GM21515 (cell line): Measurements from ENCODE around the gene BYSL.

Experiments
- ATAC-seq: cut with Tn5 transposase; IDR thresholded peaks from one replicate; pipeline ENCODE4 v1.9.1; 2021; ENCODE audit not compliant: unreplicated experiment

BYSL gene, protein sequence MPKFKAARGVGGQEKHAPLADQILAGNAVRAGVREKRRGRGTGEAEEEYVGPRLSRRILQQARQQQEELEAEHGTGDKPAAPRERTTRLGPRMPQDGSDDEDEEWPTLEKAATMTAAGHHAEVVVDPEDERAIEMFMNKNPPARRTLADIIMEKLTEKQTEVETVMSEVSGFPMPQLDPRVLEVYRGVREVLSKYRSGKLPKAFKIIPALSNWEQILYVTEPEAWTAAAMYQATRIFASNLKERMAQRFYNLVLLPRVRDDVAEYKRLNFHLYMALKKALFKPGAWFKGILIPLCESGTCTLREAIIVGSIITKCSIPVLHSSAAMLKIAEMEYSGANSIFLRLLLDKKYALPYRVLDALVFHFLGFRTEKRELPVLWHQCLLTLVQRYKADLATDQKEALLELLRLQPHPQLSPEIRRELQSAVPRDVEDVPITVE

DNA sequence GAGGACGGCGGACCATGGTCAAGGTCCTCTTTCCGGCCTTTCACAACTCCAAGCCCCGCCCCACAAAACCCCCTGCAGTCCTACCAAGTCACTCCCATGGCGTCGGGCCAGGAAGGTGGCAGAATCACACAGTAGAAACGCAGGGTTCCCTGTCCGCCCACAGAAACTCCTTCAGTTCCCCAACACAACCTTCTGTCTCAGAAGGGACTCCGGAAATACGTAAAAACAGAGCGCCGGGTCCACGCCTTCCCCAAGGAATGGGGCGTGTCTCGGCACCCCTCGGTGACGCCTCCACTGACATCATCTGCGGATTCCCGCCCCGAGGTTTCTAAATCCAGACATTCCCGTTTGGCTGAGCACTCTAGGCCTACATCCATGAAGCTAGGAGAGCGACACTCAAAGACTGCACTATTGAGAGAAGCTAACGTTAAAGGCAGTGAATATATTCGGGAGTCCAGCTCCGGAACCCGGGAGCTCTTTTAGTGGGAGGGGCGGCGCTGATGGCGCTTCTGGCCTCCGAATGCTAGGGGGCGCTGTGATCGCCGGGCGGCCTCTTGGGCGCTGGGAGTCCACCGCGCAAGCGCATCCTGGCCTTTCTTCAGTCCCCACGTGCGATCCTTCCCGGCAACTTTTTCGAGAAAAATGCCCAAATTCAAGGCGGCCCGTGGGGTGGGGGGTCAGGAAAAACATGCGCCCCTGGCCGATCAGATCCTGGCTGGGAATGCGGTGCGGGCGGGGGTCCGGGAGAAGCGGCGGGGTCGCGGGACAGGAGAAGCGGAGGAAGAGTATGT, at the start of gene BYSL, which contains the start of gene MED20:
BYSL (plus strand) TSS at position 579 of the 791 bp plus-strand sequence; CDS start at position 643, 64 bp downstream.
MED20 (minus strand) TSS at position 219 of the 791 bp plus-strand sequence; CDS start at position 98, 121 bp downstream.
- peak; percentile 90 for ATAC-seq

DNA sequence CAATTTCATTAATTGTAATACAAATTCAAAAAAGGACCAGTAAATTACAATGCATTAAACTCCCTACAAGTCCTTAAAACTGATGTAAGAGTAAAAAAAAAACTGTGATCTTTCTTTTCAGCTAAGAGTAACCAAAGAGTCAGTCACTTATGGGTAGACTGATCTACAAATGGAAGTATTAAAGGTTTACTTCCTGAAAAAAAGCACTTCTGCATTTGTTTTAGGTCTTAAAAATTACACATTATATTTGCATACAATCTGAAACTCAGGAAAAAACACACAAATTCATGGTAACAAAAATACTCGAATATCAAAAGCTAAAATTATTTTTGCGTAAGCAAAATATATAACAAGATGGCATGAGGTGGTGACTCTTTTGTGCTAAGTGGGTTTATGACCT, 49.6 kb upstream of the BYSL start:
- no peak for ATAC-seq

DNA sequence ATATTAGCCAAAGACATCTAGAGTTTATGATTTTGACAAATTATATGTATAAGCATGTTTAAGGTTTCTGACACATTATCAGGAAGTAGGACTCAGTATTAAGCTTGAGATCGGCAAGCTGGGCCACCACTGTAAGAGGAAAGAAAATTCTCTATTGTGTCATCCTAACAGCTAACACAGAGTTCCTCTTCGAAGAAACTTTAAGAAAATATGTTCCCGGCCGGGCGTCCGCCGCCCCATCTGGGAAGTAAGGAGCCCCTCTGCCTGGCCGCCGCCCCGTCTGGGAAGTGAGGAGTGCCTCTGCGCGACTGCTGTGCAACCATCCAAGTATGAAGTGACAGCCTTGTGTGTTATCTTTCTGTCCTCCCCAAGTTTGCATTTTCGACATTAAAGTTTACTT, 49.2 kb upstream of the BYSL start:
- ATAC-seq = no peak

DNA sequence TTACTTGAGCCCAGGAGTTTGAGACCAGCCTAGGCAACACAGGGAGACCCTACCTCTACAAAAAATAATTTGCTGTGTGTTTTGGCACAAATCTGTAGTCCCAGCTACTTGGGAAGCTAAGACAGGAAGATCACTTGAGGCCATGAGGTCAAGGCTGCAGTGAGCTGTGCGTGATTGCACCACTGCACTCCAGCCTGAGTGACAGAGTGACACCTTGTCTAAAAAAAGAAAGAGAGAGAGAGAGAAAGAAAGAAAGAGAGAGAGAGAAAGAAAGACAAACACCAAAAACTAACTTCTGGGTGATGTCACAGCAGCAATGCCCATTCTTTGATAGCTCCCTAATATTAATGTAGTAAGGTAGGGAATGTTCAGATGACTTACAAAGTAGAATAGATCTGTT, 46.6 kb upstream of the BYSL start:
- no peak for ATAC-seq

DNA sequence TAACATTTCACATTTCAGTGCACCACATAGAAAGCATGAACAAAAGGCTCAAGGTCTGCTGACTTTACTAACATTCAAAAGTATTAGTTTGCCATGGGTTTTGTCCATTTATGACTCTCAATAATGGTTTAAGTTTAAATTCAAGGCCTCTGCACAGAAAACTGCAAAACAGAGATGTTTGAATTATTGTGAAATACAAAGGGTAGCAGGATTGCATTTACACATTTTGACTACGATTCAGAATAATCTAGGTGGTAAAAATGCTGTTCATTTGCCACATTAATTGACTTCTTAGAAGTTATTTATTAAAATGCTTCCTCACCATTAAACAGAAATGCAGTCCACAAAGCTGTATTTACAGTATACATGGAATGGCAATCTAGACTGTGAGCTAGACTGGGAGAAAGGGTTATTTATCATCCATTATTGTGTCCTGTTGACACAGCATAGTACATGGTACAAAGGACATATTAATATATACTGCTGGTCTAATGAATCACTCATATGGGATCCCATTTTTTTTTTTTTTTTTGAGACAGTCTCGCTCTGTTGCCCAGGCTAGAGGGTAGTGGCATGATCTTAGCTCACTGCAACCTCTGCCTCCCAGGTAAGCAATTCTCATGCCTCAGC, 44.1 kb upstream of the BYSL start:
- no peak for ATAC-seq

DNA sequence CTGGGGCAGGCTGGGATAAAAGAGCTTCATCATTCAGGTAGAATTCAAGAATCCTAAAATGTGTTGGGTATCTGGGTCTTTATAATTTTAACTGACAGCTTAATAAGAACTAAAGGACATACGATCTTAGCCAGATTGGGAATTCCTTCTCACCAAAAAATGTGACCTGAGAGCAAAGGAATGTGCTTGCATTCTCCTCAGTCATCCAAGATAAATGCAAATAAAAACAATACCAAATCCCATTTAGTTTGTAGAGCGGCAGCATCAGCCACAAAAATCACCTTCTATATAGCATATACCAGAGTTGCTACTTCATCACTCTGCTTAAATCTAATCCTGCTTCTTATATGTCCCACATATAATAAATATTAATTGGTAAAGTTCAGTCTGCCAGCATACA, 43.1 kb upstream of the BYSL start:
- no peak for ATAC-seq

DNA sequence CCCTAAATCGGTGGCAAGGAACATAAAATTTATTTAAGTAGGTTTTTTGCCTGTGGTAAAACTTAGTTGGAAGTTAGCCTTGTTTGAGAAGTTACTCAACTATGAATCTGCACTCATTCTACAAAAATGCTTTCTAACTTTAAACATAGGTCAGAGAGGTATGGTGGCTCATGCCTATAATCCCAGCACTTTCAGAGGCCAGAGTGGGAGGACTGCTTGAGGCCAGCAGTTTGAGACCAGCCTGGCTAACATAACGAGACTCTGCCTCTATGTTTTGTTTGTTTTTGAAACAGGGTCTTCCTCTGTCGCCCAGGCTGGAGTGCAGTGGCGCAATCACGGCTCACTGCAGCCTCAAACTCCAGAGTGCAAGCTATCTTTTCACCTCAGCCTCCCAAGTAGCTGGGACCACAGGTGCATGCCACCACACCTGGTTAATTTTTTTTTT, 42.3 kb upstream of the BYSL start:
- no peak for ATAC-seq

DNA sequence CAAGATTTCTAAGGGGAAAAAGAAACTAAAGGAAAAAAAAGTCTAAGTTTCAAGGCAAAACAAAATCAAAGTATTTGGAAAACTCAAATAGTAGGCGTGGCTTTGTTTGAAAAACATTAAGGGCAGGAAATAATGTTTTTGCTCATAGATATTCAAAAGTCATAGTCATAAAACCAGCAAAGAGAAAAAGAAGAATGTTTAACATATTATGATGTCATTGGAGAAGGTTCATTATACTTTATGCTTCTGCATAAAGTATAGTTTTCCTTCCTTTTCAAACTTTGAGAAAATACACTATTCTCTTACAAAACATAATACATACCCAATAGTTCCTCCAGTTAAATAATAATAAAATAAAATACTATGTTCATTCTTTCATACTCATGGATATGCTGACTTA, 39.8 kb upstream of the BYSL start:
- ATAC-seq = no peak

DNA sequence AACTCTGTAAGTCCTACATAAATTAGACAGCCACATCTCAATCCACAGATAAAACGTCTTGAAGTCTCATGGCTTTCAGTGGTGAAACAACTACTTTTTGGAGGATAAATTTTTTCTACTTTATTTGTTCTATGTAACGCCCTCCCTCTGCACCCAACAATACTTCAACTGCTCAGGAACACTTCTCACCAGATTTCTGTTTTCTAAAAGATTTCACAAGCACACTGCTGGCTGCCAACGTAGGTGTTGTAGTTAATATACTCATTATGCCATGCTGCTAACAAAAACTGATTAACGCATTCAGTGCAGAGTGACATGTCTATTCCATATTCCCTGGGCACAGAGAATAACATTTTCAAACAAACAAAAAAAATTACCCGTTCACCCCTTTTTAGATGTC, 36.3 kb upstream of the BYSL start:
- ATAC-seq = no peak

DNA sequence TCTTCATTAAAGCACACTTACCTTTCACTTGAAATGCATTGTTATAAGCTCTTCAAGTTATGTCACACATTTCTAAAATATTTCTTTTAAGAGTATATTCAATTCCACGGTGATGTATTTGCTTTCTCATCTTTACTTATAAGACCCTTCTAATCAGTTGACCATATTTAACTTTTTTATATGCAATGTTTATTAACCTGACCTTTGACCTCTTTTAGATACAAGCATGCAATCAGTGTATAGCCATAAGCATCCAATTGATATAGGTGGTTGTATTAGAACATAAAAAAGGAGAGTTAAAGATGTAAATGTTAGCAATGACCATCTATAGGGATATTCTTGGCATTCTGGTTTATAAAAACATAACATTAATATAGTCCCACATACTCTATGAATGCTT, 35.4 kb upstream of the BYSL start:
- no peak for ATAC-seq

DNA sequence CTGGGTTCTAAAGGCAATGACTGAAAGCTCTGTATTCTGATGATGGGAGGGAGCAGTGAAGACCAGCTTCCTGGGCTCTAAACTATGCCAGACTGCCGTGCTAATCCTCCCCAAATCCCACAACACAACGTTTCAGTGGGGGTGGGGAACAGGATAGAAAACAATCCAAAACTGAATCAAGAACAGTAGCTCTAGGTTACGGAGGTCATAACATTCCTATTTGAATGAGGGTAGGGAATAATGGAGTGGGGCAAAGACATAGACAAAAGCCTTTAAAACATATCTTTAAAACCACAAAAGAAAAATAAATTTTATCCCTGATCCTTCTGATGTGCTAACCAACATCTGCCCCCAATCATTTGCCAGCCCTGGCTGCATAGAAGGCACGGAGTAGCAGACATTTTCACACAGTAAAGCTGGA, 34.0 kb upstream of the BYSL start:
- no peak for ATAC-seq

DNA sequence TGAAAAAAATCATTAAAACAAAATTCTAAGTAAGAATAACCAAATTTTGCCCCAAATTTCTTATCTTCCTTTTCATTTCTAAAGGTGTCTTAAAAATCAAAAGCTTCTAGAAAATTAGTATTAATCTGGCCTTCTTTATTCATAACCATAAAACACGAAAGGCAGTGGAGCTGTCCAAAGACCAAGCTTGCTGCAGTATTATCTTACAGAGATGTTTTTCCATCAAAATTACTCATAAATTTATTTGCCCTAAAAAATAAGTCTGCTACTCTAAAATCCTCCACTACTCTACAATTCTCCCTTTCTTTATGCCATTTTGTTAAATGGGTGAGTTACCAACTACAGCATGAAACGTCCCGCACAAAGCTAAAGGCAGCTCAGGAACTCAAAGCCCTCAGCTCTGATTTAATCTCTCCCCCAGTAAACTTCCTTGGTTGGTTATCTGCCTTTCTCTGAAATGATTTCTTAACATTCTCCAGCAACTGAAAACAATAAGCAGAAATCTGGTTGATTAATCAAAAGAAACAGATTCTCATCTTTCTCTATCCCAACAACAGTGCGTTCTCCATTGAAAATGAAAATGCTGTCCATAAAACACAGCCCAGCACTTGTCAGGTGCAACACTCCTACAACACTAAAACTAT, 28.3 kb upstream of the BYSL start:
- ATAC-seq = no peak

DNA sequence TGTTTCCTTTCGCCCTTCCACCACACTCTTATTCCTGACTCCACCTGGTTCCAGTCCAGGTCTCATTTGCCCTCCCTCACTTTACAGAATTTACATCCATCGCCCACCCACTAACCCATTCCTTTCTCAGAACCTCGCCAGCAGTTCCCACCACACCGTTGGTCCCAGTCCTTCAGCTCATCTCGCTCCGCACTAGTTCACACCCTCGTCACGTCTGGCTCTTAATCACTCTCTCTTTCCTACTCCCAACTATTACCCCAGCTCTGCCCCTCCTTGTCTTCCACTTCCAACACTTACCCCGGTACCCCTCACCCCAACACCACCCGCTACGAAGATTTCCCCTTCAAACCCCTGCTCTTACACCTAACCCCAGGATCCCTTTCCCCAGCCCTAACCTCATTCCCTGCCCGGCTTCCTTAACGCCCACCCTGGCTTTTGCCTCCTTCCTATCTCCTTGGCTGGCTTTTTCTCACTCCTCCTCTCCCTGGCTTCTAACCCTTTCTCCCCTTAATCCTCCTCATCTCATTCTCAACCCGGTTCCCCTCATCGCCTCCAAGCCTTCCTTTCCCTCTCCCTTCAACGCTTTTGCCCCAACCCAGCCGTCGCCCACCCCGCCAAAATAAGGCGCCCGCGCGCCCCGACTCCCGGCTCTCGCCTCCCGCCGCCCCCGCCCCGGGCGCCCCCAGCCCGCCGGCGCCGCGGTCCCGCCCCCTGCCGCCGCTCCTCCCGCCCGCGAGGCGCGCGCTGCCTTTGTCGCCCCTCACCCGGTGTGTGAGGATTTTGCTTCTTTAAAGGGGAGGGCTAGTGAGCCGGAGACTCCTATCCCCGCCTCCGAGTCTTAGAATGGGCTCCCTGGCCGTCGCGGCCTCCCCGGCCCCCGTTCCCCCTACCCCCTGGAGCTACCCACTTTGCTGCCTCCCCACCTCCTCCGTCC, 26.7 kb upstream of the BYSL start:
- peak; percentile 24 for ATAC-seq

DNA sequence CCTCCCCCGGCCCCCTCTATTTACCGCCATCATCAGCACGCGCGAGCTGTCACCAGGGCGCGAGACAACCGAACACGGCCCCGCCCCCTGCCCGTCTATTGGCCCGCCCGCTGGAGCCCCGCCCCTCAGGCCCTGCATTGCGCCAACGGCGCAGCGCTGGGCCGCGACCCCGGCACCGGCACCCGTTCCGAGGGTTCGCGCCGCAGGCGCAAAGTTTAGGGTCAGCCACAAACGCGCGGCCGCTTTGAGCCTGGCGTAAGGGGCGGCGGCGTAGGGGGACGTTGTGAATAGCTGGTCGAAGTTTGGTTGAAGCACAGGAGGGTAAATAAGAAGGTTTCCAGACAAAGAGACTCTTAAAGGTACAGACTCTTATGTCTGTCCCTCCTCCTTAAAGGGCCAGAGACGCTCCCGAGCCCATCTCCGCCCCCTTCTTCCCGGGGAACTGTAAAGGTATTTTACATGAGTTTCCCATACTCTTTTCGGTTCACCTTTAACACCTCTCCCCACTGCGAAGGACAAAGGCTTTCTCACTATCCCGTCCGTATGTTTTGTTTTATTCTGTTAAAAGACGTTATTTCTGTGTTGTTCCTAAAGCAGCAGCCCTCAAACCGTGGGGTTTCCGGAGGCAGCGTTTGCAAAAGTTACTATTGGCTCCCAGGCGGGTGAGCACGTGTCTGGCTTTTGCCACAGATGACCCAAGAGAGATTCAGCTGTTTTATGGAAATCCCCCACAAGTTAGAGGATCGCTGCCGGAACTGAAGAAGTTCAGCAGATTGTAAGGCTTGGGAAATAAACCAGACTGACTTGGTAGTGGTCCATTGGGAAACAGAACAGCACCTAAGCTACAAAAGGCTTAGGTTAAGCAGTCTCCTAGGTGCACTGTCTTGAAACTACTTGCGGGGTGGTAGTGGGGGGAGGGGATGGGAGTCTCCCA, 25.7 kb upstream of the BYSL start, which contains the start of gene USP49:
USP49 (minus strand) TSS at position 76 of the 934 bp plus-strand sequence. CDS start 88,392 bp downstream, outside the sequence.
- peak; percentile 75 for ATAC-seq

DNA sequence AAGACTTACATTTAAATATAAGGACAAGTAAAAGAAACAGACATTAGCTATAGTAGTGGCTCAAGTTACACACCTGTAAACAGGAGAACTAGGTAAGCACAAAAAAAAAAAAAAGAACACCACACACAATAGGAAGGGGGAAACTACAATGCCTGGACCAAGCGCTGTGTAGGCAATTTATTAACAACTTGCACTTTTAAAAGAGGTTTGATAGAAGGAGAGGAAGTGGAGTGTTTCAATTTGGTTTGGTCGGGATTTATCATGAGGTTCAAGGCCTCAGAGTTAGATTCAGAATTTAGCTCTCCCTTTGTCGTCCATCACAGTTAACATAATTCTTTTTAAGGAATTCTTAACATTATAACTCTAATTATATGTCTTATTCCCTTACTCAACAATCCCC, 25.0 kb upstream of the BYSL start:
- ATAC-seq = no peak

DNA sequence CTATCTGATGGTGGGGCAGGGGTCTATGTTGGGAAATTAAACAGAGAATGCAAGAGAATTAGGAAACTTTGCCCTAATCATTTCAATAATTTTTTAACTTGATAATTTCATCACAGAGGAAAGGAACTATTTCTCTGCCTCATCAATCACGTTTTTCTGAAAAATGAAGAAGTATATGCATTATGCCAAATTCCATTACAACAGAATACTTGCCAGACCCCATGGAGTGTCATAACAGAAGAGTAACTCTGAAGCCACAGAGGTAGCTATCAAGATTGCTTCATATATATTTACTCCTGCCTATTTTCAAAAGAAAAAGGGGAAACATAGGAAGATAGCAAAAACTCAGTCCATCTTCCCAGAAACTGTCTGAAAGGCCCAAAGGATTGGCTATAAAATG, 20.4 kb upstream of the BYSL start:
- no peak for ATAC-seq

DNA sequence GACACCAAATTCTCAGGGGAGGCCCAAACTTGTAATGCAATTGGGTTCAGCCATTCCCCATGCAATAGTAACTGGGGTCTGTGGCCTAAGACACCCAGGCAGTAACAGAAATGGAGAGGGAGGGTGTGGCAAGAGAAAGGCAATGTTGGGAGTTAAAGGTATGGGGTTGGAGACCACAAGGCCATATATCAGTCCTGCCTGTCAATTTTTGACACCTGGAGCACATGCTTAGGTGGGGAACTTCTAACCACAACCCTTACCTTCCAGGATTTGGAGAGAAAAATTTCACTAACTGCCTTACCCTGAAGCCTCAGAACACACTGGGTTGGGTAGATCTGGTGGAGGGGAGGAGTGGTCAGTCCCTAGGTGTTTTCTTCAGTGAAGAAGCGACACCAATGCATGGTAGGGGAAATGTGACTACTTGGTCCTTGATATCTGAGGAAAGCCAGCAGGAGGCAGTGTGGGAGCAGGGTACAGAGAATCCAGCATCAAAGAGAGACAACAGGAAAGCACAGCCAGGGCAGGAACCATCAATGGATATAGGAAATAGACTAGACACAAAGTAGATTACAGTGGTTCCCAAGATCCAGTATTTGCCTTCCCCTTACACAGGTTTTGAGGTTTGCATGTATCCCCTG, 19.3 kb upstream of the BYSL start:
- no peak for ATAC-seq

DNA sequence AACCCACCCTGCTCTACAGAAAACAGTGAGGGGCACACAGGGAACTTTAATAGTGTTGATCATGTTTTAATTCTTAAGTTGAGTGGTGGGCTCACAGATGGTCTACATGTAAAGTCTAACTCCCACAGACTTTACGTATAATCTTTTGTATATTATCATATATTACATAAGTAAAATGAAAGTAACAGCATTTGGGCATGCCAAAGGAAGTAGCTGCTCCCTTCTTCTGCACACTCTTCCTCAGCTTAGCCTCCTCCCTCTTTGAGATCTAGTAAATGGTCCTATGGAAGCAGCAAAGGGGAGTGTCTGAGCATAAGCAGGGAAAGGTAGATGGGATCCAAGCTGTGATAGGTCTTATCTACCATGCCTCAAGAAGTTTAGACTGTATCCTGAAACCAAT, 11.6 kb upstream of the BYSL start:
- ATAC-seq = no peak
